HG02938 (cell line): ENCODE results near the gene HPGDS.
"Not testable (repeated sequence)": the region's sequence is repeated elsewhere in the genome, so short reads cannot be mapped to it uniquely, and the experiment has no call there.

Source experiments
- ATAC-seq: cut with Tn5 transposase; IDR thresholded peaks from one replicate; pipeline ENCODE4 v1.9.1; 2021; ENCODE audit warnings: mild to moderate bottlenecking, moderate library complexity; ENCODE audit not compliant: unreplicated experiment

HPGDS gene

GRCh38 chr4:94358101-94358500, 15.5 kb upstream of the HPGDS start:
- no peak for ATAC-seq

GRCh38 chr4:94357624-94358023, 15.0 kb upstream of the HPGDS start:
- ATAC-seq, result no peak

GRCh38 chr4:94356444-94356843, 13.8 kb upstream of the HPGDS start:
- no peak for ATAC-seq

GRCh38 chr4:94354474-94354896, 11.8 kb upstream of the HPGDS start:
- no peak for ATAC-seq

- ATAC-seq, result no peak
Observed at GRCh38 chr4:94352996-94353395, 10.4 kb upstream of the HPGDS start.

- ATAC-seq, result no peak
Observed at GRCh38 chr4:94352163-94352562, 9.5 kb upstream of the HPGDS start.

- no peak for ATAC-seq
Observed at GRCh38 chr4:94351319-94351718, 8.7 kb upstream of the HPGDS start.

GRCh38 chr4:94350095-94350494, 7.5 kb upstream of the HPGDS start:
- no peak for ATAC-seq

- no peak for ATAC-seq
Observed at GRCh38 chr4:94349193-94349592, 6.6 kb upstream of the HPGDS start.

- ATAC-seq, result no peak
Observed at GRCh38 chr4:94348666-94349065, 6.0 kb upstream of the HPGDS start.

GRCh38 chr4:94346541-94346940, 3.9 kb upstream of the HPGDS start:
- no peak for ATAC-seq

GRCh38 chr4:94345969-94346368, 3.3 kb upstream of the HPGDS start:
- ATAC-seq, result no peak

GRCh38 chr4:94345266-94345665, 2.6 kb upstream of the HPGDS start:
- no peak for ATAC-seq

GRCh38 chr4:94344457-94344856, 1.8 kb upstream of the HPGDS start:
- no peak for ATAC-seq

GRCh38 chr4:94341481-94342370, 910 bp downstream of the HPGDS start:
- ATAC-seq, result no peak

- ATAC-seq, result no peak
Observed at GRCh38 chr4:94339779-94340178, 2.9 kb downstream of the HPGDS start.

GRCh38 chr4:94338681-94339351, 3.8 kb downstream of the HPGDS start:
- ATAC-seq, result peak; percentile 71

- ATAC-seq, result not testable (repeated sequence)
Observed at GRCh38 chr4:94336791-94337190, 5.8 kb downstream of the HPGDS start.

- no peak for ATAC-seq
Observed at GRCh38 chr4:94336303-94336702, 6.3 kb downstream of the HPGDS start.

GRCh38 chr4:94334962-94335361, 7.7 kb downstream of the HPGDS start:
- ATAC-seq, result no peak

- ATAC-seq, result no peak
Observed at GRCh38 chr4:94334476-94334875, 8.2 kb downstream of the HPGDS start.

- no peak for ATAC-seq
Observed at GRCh38 chr4:94333866-94334265, 8.8 kb downstream of the HPGDS start.
